Neural cell (in vitro differentiated cells): ENCODE data around the gene TREML1. TPM values are rescaled to one million over a fixed set of nuclear protein-coding genes. Genes with fewer than 3 reads are reported as not detected.
"Not testable (repeated sequence)": the region's sequence is repeated elsewhere in the genome, so short reads cannot be mapped to it uniquely, and the experiment has no call there.

Experiments used
- H2AFZ ChIP-seq: fragments of 200-600, 300-800 bp; sonication (generic), shearing (Covaris generic); 2 replicates; pipeline ENCODE4 v1.6.0; 2014; ENCODE audit warnings: low read depth, mild to moderate bottlenecking, antibody characterized with exemption, low read length, moderate library complexity
- H3F3A ChIP-seq: fragments of 200-600 bp; shearing (Covaris generic); 2 replicates; pipeline ENCODE4 v1.6.1; 2016; ENCODE audit warnings: mild to moderate bottlenecking, moderate library complexity, mixed read lengths, antibody characterized with exemption, low read length; ENCODE audit not compliant: insufficient read depth, poor library complexity, severe bottlenecking
- H3K27ac ChIP-seq: fragments of 200-600, 300-800 bp; sonication (generic), shearing (Covaris generic); 2 replicates; pipeline ENCODE4 v1.5.1; 2014; ENCODE audit warnings: mild to moderate bottlenecking, low read length, moderate library complexity
- H3K27me3 ChIP-seq: fragments of 300-800, 200-600 bp; sonication (generic), shearing (Covaris generic); 2 replicates; pipeline ENCODE4 v1.6.0; 2014; ENCODE audit warnings: mild to moderate bottlenecking, low read depth, low read length, moderate library complexity; ENCODE audit not compliant: insufficient read depth
- H3K36me3 ChIP-seq: fragments of 300-800, 200-600 bp; sonication (generic), shearing (Covaris generic); 2 replicates; pipeline ENCODE4 v1.5.1; 2014; ENCODE audit warnings: mild to moderate bottlenecking, antibody characterized with exemption, low read length, moderate library complexity; ENCODE audit not compliant: insufficient read depth
- H3K4me2 ChIP-seq: fragments of 300-800, 200-600 bp; sonication (generic), shearing (Covaris generic); 2 replicates; pipeline ENCODE4 v1.6.0; 2014; ENCODE audit warnings: mild to moderate bottlenecking, low read length
- H3K4me3 ChIP-seq: fragments of 300-800, 200-600 bp; sonication (generic), shearing (Covaris generic); 2 replicates; pipeline ENCODE4 v1.5.1; 2014; ENCODE audit warnings: mild to moderate bottlenecking, low read length, moderate library complexity
- H3K79me2 ChIP-seq: fragments of 200-600 bp; shearing (Covaris generic); replicated peaks from 2 replicates; pipeline ENCODE4 v1.6.0; 2014; ENCODE audit warnings: mild to moderate bottlenecking, low read length, moderate library complexity; ENCODE audit not compliant: insufficient read depth
- H3K9ac ChIP-seq: fragments of 300-800, 200-600 bp; sonication (generic), shearing (Covaris generic); 2 replicates; pipeline ENCODE4 v1.6.1; 2016; ENCODE audit warnings: mild to moderate bottlenecking, low read length, mixed read lengths
- H3K9me2 ChIP-seq: fragments of 200-600 bp; shearing (Covaris generic); 2 replicates; pipeline ENCODE4 v1.6.1; 2016; ENCODE audit warnings: mild to moderate bottlenecking, low read length, mixed read lengths; ENCODE audit not compliant: insufficient read depth
- H3K9me3 ChIP-seq: fragments of 200-600, 300-800 bp; sonication (generic), shearing (Covaris generic); 2 replicates; pipeline ENCODE4 v1.6.1; 2016; ENCODE audit warnings: mild to moderate bottlenecking, mixed run types, low read length, moderate library complexity, mixed read lengths
- H4K20me1 ChIP-seq: fragments of 200-600 bp; shearing (Covaris generic); 2 replicates; pipeline ENCODE4 v1.6.1; 2016; ENCODE audit warnings: mild to moderate bottlenecking, mixed run types; ENCODE audit not compliant: insufficient read depth
- CTCF ChIP-seq: fragments of 450-650 bp; IDR thresholded peaks from 2 replicates; pipeline ENCODE4 v1.5.1; 2014; ENCODE audit warnings: antibody characterized with exemption, mild to moderate bottlenecking, moderate library complexity; ENCODE audit not compliant: poor library complexity, severe bottlenecking
- EP300 ChIP-seq: fragments of 450-650 bp; conservative IDR thresholded peaks from 2 replicates; pipeline ENCODE4 v1.6.1; 2014; ENCODE audit warnings: antibody characterized with exemption, mild to moderate bottlenecking, moderate library complexity; ENCODE audit not compliant: poor library complexity, severe bottlenecking
- EZH2 ChIP-seq: fragments of 200-600, 300-800 bp; shearing (Covaris generic), sonication (generic); IDR thresholded peaks from 2 replicates; pipeline ENCODE4 v1.6.1; 2014; ENCODE audit warnings: antibody characterized with exemption, low read length, borderline replicate concordance, mild to moderate bottlenecking; ENCODE audit not compliant: insufficient read depth, poor library complexity, severe bottlenecking
- MXI1 ChIP-seq: fragments of 450-650 bp; conservative IDR thresholded peaks from 2 replicates; pipeline ENCODE4 v1.6.1; 2014; ENCODE audit warnings: antibody characterized with exemption, mild to moderate bottlenecking; ENCODE audit not compliant: poor library complexity, severe bottlenecking
- POLR2AphosphoS5 ChIP-seq: IDR thresholded peaks from 2 replicates; pipeline ENCODE4 v1.6.1; 2012
- RAD21 ChIP-seq: fragments of 450-650 bp; conservative IDR thresholded peaks from 2 replicates; pipeline ENCODE4 v1.6.1; 2014; ENCODE audit warnings: antibody characterized with exemption, mild to moderate bottlenecking, moderate library complexity
- REST ChIP-seq: IDR thresholded peaks from 2 replicates; pipeline ENCODE4 v1.6.1; 2012; ENCODE audit warnings: borderline replicate concordance
- SMC3 ChIP-seq: fragments of 450-650 bp; conservative IDR thresholded peaks from 2 replicates; pipeline ENCODE4 v1.6.1; 2014; ENCODE audit warnings: antibody characterized with exemption, mild to moderate bottlenecking, moderate library complexity; ENCODE audit not compliant: poor library complexity
- TAF1 ChIP-seq: IDR thresholded peaks from 2 replicates; pipeline ENCODE4 v1.6.1; 2012; ENCODE audit warnings: low read depth
- polyA plus RNA-seq: library from polyadenylated mRNA; depleted of rRNA; stranded (reverse); fragments of >200 nt; gene quantifications from 2 replicates; pipeline ENCODE4 v1.2.3, GENCODE V29; 2014

Gene TREML1
- polyA plus RNA-seq, 1 donor from 2014 or later = not detected

- Histone ChIP-seq H3K27me3 (no peaks in the 10 kb centered on the region), H3K79me2 (no peaks in the 10 kb centered on the region), H3K9ac (no peak overlapping the region), H4K20me1 (no peaks in the 10 kb centered on the region), H3K36me3 (no peaks in the 10 kb centered on the region), H3K4me2 (no peak overlapping the region), H3K9me2 (no peaks in the 10 kb centered on the region), H2AFZ (no peak overlapping the region), H3K9me3 (no peaks in the 10 kb centered on the region), H3K27ac (no peak overlapping the region), H3F3A (no peaks in the 10 kb centered on the region), H3K4me3 (no peak overlapping the region)
- no peak for TF ChIP-seq SMC3
- TF ChIP-seq RAD21 = no peak
- TF ChIP-seq CTCF = no peak
- no peak for TF ChIP-seq EP300
- no peak for TF ChIP-seq TAF1
- TF ChIP-seq REST = no peak
- TF ChIP-seq EZH2 = no peak
- no peak for TF ChIP-seq POLR2AphosphoS5
- no peak for TF ChIP-seq MXI1
These were observed 34.6 kb downstream of the TREML1 start for GRCh38 chr6:41119508-41119907.

- not testable (repeated sequence) for H3K27ac ChIP-seq, H3K36me3 ChIP-seq, H3K9ac ChIP-seq, H4K20me1 ChIP-seq, H3K79me2 ChIP-seq, H3K9me3 ChIP-seq, H2AFZ ChIP-seq, H3K27me3 ChIP-seq, H3F3A ChIP-seq, H3K9me2 ChIP-seq, H3K4me2 ChIP-seq, H3K4me3 ChIP-seq
These were observed 39.1 kb downstream of the TREML1 start for GRCh38 chr6:41115027-41115426.

- H2AFZ ChIP-seq = no peak overlapping the region
- H3F3A ChIP-seq = no peaks in the 10 kb centered on the region
- H3K4me3 ChIP-seq = no peak overlapping the region
- no peaks in the 10 kb centered on the region for H3K27me3 ChIP-seq
- no peaks in the 10 kb centered on the region for H3K79me2 ChIP-seq
- H3K36me3 ChIP-seq = no peaks in the 10 kb centered on the region
- no peak overlapping the region for H3K27ac ChIP-seq
- H3K9me2 ChIP-seq = no peaks in the 10 kb centered on the region
- no peaks in the 10 kb centered on the region for H4K20me1 ChIP-seq
- TF ChIP-seq REST = no peak
- no peak for TF ChIP-seq POLR2AphosphoS5
- no peak for TF ChIP-seq EP300
- no peak for TF ChIP-seq MXI1
- no peak for TF ChIP-seq SMC3
- no peak for TF ChIP-seq TAF1
- no peak for TF ChIP-seq CTCF
- TF ChIP-seq EZH2 = no peak
- TF ChIP-seq RAD21 = no peak
- no peak overlapping the region for H3K9ac ChIP-seq
- no peak overlapping the region for H3K4me2 ChIP-seq
- H3K9me3 ChIP-seq = no peaks in the 10 kb centered on the region
These were observed 43.1 kb downstream of the TREML1 start for GRCh38 chr6:41111017-41111416.
